Mammary epithelial cell (primary cell): ENCODE results near the gene TWIST1.

Experiments used
- EZH2 ChIP-seq: IDR thresholded peaks from 2 replicates; pipeline ENCODE4 v1.6.1; 2012; ENCODE audit warnings: low read length, inconsistent platforms, borderline replicate concordance
- TF ChIP-seq, protein P1 (sequence below), 2 donors: IDR thresholded peaks in 1 of 2; conservative IDR thresholded peaks in 1 of 2; 2 replicates each; pipeline ENCODE4 v1.5.1; 2011 to 2012; ENCODE audit warnings: inconsistent platforms in 2 of 2, low read length in 2 of 2, mild to moderate bottlenecking in 2 of 2, control low read depth in 1 of 2, low read depth in 1 of 2; ENCODE audit not compliant: insufficient read depth in 1 of 2; ENCODE audit errors: extremely low read depth in 1 of 2

DNA sequence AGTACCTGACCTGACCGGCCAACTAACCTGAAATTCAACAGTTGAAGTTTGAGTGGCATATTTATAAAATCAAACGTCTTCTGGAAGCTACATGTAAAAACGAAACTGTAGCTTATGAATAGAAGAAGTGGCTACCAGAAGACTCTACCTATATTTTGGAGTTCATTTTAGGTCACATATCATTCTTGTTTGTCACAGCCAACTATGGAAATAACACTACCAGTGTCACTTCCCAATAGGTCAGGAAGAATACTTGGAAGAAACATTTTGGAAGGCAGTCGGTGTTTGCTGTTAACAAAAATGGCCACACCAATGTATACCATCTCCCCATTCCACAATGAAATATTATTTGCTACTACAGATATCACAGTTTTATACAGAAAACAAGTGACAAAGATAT is 12.6 kb downstream of the TWIST1 start:
- TF ChIP-seq, protein P1, sequence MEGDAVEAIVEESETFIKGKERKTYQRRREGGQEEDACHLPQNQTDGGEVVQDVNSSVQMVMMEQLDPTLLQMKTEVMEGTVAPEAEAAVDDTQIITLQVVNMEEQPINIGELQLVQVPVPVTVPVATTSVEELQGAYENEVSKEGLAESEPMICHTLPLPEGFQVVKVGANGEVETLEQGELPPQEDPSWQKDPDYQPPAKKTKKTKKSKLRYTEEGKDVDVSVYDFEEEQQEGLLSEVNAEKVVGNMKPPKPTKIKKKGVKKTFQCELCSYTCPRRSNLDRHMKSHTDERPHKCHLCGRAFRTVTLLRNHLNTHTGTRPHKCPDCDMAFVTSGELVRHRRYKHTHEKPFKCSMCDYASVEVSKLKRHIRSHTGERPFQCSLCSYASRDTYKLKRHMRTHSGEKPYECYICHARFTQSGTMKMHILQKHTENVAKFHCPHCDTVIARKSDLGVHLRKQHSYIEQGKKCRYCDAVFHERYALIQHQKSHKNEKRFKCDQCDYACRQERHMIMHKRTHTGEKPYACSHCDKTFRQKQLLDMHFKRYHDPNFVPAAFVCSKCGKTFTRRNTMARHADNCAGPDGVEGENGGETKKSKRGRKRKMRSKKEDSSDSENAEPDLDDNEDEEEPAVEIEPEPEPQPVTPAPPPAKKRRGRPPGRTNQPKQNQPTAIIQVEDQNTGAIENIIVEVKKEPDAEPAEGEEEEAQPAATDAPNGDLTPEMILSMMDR (conservative IDR thresholded peaks at IDR 0.05 in 1 of 2, IDR thresholded peaks at IDR 0.05 in 1 of 2; ENCODE audit: extremely low read depth in 1 of 2, insufficient read depth in 1 of 2, low read depth in 1 of 2, low read length in 2 of 2), result no peak
- no peak for TF ChIP-seq EZH2
